ENCODE measurements around the gene ULK4. TPM values are rescaled to one million over a fixed set of nuclear protein-coding genes. Genes with fewer than 3 reads are reported as not detected.

Gene ULK4
- total and polyA plus RNA-seq, 2 of the 8 experiments (the other 6 are each of a cell fraction or from before 2014, with no cell fraction given) = 3.0 to 10.8 TPM

DNA sequence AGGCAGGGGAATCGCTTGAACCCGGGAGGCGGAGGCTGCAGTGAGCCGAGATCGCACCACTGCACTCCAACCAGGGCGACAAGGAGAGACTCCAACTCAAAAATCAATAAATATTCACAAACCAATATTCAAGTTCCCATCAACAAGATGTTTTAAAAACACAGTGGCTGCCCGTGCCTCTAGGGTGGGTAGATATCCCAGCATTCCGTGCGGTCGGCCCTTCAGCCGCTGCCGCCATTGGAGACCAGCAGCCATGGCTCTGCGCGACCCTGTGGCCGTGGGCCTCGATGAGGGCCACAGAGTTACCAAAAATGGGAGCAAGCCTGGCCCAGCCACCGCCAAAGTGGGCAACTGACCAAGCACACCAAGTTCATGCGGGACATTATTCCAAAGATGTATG, 6.7 kb downstream of the ULK4 start:
- no peak overlapping the region for H4K8ac ChIP-seq (ENCODE audit: extremely low read depth, insufficient read depth, low read length)
- WGBS, 2 experiments (ENCODE audit: extremely low coverage in 1 of 2, insufficient coverage in 1 of 2, insufficient read length in 1 of 2, insufficient replicate concordance in 2 of 2, low coverage in 1 of 2, low lambda C conversion rate in 2 of 2, missing lambda C conversion rate in 1 of 2) = 89% methylated on average over 16 of the region's 18 CpGs; no CpG with 5 or more reads in 1 of the 2 experiments
- no peak overlapping the region for H3K23ac ChIP-seq (ENCODE audit: insufficient read length)
- H2BK12ac ChIP-seq (ENCODE audit: low read depth, low read length) = 0 out of 2 replicates have a peak overlapping the region, but pooled peaks have one; percentile 80
- H3K79me2 ChIP-seq (ENCODE audit: control insufficient read depth in 1 of 2, insufficient read depth in 2 of 2, low read length in 2 of 2) = peaks cover 0 to 31% of the 10 kb centered on the region in 2 experiments; a peak in 2 of 4 replicates
- no peak overlapping the region for H2AFZ ChIP-seq (ENCODE audit: low read length)
- H3K18ac ChIP-seq (ENCODE audit: extremely low read depth, low read length) = no peak overlapping the region
- no peak for DNase-seq (ENCODE audit: low read depth in 1 of 2, low spot score in 2 of 2)
- no peak overlapping the region for H3K4ac ChIP-seq (replicated peaks; ENCODE audit: insufficient read length, low read depth, low read length)
- no peak for FAIRE-seq
- peaks cover 0 to 3% (median 0%) of the 10 kb centered on the region in 4 experiments; a peak in 1 of 8 replicates for H3K36me3 ChIP-seq (ENCODE audit: control insufficient read depth in 2 of 4, insufficient read depth in 4 of 4, low read length in 3 of 4)
- ChIA-PET CTCF (ENCODE audit: partially characterized antibody) (interaction anchor here (1.4 kb wide), 1 partner anchor 144 kb away, joined by 6 read pairs; no protein-coding TSS in a partner anchor), POLR2A (ENCODE audit: partially characterized antibody) (no interaction called here)
- H3K23me2 ChIP-seq (ENCODE audit: low read depth, low read length) = no peaks in the 10 kb centered on the region
- no peak overlapping the region for H3K27ac ChIP-seq (ENCODE audit: low read depth, low read length)
- no peak overlapping the region for H2BK120ac ChIP-seq (replicated peaks; ENCODE audit: low read depth, low read length)
- no peak overlapping the region for H4K91ac ChIP-seq (replicated peaks; ENCODE audit: insufficient read length, low read length)
- no peak overlapping the region for H2BK15ac ChIP-seq (ENCODE audit: low read length)
- no peak overlapping the region for H3K14ac ChIP-seq (ENCODE audit: insufficient read length)
- no peaks in the 10 kb centered on the region for H4K20me1 ChIP-seq (replicated peaks in 1 of 2; ENCODE audit: control insufficient read depth in 1 of 2, insufficient read depth in 2 of 2, low read length in 2 of 2)
- H2BK5ac ChIP-seq (ENCODE audit: low read depth, low read length) = no peak overlapping the region
- H3K4me1 ChIP-seq (replicated peaks in 1 of 4; ENCODE audit: control insufficient read depth in 3 of 4, insufficient read depth in 4 of 4, low read length in 3 of 4) = no peaks in the 10 kb centered on the region
- H2BK20ac ChIP-seq (ENCODE audit: low read length) = no peak overlapping the region
- no peak overlapping the region for H2AK5ac ChIP-seq (ENCODE audit: low read depth, low read length)
- no peak overlapping the region for H3K9ac ChIP-seq (replicated peaks in 1 of 4; ENCODE audit: extremely low read depth in 1 of 4, low read depth in 3 of 4, low read length in 3 of 4)
- H4K5ac ChIP-seq (ENCODE audit: insufficient read length, low read depth, low read length) = no peak overlapping the region
- no peak overlapping the region for H3K4me2 ChIP-seq (ENCODE audit: insufficient read depth in 1 of 2, low read depth in 2 of 2, low read length in 2 of 2)
- no peak for TF ChIP-seq CBX5 (IDR thresholded peaks at IDR 0.05; ENCODE audit: low read depth, low read length)
- TF ChIP-seq, protein P1, sequence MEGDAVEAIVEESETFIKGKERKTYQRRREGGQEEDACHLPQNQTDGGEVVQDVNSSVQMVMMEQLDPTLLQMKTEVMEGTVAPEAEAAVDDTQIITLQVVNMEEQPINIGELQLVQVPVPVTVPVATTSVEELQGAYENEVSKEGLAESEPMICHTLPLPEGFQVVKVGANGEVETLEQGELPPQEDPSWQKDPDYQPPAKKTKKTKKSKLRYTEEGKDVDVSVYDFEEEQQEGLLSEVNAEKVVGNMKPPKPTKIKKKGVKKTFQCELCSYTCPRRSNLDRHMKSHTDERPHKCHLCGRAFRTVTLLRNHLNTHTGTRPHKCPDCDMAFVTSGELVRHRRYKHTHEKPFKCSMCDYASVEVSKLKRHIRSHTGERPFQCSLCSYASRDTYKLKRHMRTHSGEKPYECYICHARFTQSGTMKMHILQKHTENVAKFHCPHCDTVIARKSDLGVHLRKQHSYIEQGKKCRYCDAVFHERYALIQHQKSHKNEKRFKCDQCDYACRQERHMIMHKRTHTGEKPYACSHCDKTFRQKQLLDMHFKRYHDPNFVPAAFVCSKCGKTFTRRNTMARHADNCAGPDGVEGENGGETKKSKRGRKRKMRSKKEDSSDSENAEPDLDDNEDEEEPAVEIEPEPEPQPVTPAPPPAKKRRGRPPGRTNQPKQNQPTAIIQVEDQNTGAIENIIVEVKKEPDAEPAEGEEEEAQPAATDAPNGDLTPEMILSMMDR (IDR thresholded peaks at IDR 0.05; ENCODE audit: control extremely low read depth in 1 of 3, insufficient read depth in 1 of 3, low read depth in 1 of 3, low read length in 3 of 3) = no peak
- no peak for TF ChIP-seq NRF1 (IDR thresholded peaks at IDR 0.05; ENCODE audit: low read depth, low read length)
- H3K9me3 ChIP-seq (ENCODE audit: insufficient read depth in 2 of 2, low read depth in 1 of 2, low read length in 1 of 2) = no peaks in the 10 kb centered on the region
- H3K56ac ChIP-seq (replicated peaks; ENCODE audit: insufficient read length, low read depth, low read length) = no peak overlapping the region
- H3K4me3 ChIP-seq (ENCODE audit: extremely low read depth in 1 of 4, insufficient read depth in 2 of 4, low read depth in 3 of 4, low read length in 4 of 4) = no peak overlapping the region
- no peaks in the 10 kb centered on the region for H3K27me3 ChIP-seq (replicated peaks in 1 of 4; ENCODE audit: control insufficient read depth in 3 of 4, extremely low read depth in 1 of 4, insufficient read depth in 3 of 4, low read length in 3 of 4)
- H3K79me1 ChIP-seq (ENCODE audit: low read depth, low read length) = no peaks in the 10 kb centered on the region; the same call in 1 of the 2 replicates

Measured in H1 (cell line).